ENCODE data around the gene GIGYF2.

The GIGYF2 gene

DNA sequence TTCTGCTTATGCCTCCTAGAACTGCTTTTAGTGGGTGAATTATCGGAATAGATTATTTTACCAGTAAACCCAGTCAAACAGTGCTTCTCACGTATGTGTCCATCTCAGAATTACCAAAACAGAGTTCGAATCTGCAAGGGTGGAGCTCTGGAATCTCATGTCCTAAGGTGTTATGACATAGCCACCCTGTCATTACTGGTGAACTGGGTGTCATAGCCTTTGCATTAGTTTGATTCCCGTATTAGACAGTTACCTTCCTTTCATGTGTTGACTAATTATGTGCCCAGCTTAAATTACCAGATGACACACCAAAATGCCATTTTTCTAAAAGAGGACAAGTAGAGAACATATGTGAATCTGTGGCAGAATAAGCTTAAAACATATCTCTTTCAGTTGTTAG lies 94.4 kb downstream of the GIGYF2 start:
- Mint-ChIP-seq H3K36me3 (ENCODE audit: low read depth) (peaks cover 53% of the 10 kb centered on the region), H3K27me3 (ENCODE audit: low read depth) (no peaks in the 10 kb centered on the region), H3K4me1 (ENCODE audit: low read depth) (no peaks in the 10 kb centered on the region), H3K9me3 (no peaks in the 10 kb centered on the region), H3K4me3 (no peak overlapping the region), H3K27ac (no peak overlapping the region)

DNA sequence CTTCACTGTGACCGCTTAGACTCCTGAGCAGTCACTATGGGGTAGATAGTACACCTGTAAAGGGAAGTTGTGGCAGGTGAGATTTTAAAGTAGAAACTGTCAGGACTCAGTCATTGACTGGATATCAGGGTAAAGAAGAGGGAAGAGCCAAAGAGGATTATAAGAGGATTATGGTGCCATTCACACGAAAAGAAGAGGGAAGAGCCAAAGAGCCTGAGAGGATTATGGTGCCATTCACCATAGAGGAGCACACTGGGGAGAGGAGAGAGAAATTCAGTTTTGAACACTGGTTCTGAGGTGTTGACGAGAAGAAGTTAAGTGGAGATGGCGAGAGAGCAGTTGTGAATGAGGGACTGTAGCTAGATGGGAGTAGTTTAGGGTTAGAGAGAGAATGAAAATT lies 96.1 kb downstream of the GIGYF2 start:
- Mint-ChIP-seq H3K27me3 (ENCODE audit: low read depth) (no peaks in the 10 kb centered on the region), H3K36me3 (ENCODE audit: low read depth) (peaks cover 46% of the 10 kb centered on the region), H3K4me1 (ENCODE audit: low read depth) (no peaks in the 10 kb centered on the region), H3K9me3 (no peaks in the 10 kb centered on the region), H3K27ac (no peak overlapping the region), H3K4me3 (no peak overlapping the region)

DNA sequence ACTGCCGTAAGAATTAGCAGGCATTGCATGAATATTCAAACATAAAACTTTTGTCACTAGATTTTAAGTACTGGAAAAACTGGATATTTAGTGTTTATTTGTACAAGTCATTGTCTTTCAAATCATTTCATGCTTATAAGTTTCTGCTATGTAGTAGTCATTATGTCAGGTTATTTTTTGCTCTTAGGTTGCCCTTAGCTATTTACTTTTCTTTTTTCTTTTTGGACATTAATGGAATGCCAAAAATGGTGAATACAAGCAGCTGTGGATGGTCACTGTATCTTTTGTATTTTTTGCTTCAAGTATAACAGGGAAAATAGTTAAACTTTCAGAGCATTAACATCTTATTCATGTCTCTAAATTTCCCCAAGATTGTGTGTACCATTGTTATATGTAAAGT lies 97.8 kb downstream of the GIGYF2 start:
- Mint-ChIP-seq H3K4me3 (no peak overlapping the region), H3K36me3 (ENCODE audit: low read depth) (peaks cover 38% of the 10 kb centered on the region), H3K4me1 (ENCODE audit: low read depth) (no peaks in the 10 kb centered on the region), H3K9me3 (no peaks in the 10 kb centered on the region), H3K27me3 (ENCODE audit: low read depth) (no peaks in the 10 kb centered on the region), H3K27ac (no peak overlapping the region)

DNA sequence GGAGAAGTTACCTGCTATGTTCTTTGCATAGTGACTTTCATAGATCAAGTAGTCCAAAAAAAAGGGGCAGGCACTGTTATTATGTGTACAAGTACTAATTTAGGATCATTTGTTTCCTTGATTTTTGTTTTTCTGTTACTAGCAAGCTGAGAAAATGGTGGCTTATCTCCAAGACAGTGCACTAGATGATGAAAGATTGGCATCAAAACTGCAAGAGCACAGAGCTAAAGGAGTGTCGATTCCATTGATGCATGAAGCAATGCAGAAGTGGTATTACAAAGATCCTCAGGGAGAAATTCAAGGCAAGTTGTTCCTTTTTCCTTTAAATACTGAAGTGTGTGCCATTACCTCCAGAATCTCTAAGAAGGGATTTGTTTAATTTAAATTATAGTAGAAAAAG lies 98.8 kb downstream of the GIGYF2 start:
- Mint-ChIP-seq H3K4me3 (no peak overlapping the region), H3K36me3 (ENCODE audit: low read depth) (peaks cover 39% of the 10 kb centered on the region), H3K27me3 (ENCODE audit: low read depth) (no peaks in the 10 kb centered on the region), H3K9me3 (no peaks in the 10 kb centered on the region), H3K4me1 (ENCODE audit: low read depth) (no peaks in the 10 kb centered on the region), H3K27ac (no peak overlapping the region)

DNA sequence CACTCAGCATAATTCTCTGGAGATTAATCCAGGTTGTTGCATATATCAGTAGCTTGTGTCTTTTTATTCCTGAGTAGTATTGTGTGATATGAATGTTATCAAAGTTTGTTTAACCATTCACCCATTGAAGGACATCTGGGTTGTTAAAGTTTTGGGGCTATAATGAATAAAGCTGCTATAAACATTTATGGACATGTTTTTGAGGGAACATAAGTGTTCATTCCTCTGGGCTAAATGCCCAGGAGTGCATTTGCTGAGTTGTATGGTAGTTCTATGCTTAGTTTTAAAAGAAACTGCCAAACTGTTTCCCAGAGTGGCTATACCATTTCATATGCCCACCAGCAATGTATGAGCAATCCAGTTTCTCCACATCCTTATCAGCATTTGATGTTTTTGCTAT lies 101.1 kb downstream of the GIGYF2 start:
- Mint-ChIP-seq H3K27ac (no peak overlapping the region), H3K36me3 (ENCODE audit: low read depth) (peaks cover 45% of the 10 kb centered on the region)

DNA sequence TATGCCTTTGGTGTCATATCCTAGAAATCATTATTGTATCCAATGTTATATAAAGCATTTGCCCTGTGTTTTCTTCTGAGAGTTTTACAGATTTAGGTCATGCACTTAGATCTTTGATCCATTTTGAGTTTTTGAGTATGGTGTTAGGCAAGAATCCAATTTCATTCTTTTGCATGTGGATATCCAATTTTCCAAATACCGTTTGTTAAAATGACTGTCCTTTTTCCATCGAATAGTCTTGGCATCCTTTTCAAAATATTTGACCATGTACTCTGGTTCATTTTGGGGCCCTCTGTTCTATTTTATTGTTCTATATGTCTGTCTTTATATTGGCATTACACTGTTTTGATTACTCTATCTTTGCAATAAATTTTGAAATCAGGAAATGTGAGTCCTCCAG lies 103.0 kb downstream of the GIGYF2 start:
- Mint-ChIP-seq H3K27ac (no peak overlapping the region), H3K4me1 (ENCODE audit: low read depth) (no peaks in the 10 kb centered on the region), H3K27me3 (ENCODE audit: low read depth) (no peaks in the 10 kb centered on the region), H3K4me3 (no peak overlapping the region), H3K9me3 (peaks cover 12% of the 10 kb centered on the region), H3K36me3 (ENCODE audit: low read depth) (peaks cover 49% of the 10 kb centered on the region)

More for the DNA sequence above, 101.1 kb downstream of the GIGYF2 start:
- no peaks in the 10 kb centered on the region for H3K4me1 Mint-ChIP-seq (ENCODE audit: low read depth)
- no peaks in the 10 kb centered on the region for H3K27me3 Mint-ChIP-seq (ENCODE audit: low read depth)
- peaks cover 12% of the 10 kb centered on the region for H3K9me3 Mint-ChIP-seq
- no peak overlapping the region for H3K4me3 Mint-ChIP-seq

DNA sequence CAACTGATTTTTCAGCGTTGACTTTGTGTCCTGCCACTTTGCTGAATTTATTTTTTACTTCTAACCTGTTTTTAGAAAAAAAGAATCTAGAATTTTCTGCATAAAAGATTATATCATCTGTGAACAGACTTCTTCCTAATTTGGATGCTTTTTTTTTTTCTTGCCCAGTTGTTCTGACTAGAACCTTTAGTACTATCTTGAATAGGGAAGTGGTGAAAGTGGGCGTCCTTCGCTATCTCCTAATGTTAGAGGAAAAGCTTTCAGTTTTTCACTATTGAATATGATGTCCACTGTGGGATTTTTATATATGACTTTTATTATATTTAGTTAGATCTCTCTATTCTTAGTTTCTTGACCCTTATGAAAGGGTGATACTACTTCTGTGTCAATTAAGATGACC lies 105.0 kb downstream of the GIGYF2 start:
- Mint-ChIP-seq H3K27ac (no peak overlapping the region), H3K9me3 (peaks cover 12% of the 10 kb centered on the region), H3K27me3 (ENCODE audit: low read depth) (no peaks in the 10 kb centered on the region), H3K36me3 (ENCODE audit: low read depth) (peaks cover 51% of the 10 kb centered on the region), H3K4me1 (ENCODE audit: low read depth) (no peaks in the 10 kb centered on the region), H3K4me3 (no peak overlapping the region)

DNA sequence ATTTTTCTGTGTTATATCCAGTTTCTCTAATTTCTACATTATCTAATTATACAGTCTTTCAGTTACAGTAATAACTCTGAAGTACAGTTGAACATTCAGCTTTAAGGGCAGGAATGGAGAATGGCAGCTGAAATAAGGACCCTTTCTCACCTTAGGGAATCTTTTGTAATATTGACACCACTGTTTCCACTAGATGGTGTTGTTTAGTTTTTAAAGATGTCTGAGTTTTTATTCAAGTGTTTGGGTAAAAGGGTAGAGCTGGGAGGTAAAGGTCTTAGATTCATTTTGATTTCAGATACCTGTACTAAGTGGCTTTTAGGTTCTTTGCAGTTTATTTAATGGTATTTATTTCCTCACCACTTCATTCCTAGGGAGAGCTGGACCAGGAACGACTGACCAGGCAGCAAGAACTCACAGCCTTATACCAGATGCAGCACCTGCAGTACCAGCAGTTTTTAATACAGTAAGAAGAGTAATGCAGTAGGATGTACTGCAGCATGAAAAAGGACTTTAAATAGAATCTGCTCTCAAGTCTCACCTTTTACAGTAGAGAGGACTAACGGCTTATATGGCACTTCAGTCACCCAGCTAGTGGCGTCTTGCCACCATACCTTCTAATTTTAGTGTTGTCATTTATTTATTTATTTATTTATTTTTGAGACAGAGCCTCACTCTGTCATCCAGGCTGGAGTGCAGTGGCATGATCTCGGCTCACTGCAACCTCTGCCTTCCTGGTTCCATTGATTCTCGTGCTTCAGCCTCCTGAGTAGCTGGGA lies 112.4 kb downstream of the GIGYF2 start:
- H3K27ac Mint-ChIP-seq = no peak overlapping the region
- H3K4me3 Mint-ChIP-seq = no peak overlapping the region

DNA sequence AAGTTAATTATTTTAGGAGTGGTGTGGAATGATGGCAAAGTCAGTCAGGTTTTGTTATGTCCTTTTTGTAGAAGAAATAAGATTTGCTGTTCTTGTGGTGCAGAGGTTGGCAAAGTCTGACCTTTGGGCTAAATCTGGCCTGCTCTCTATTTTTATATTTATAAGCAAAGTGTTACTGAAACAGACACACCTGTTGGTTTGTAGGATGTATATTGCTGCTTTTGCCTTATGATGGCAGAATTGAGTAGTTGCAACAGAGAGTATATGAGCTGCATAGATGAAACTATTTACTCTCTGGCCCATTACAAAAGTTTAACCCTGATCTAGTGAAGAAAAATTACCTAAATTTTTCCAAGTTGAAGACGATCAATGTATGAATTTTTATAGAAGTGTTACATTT lies 113.3 kb downstream of the GIGYF2 start:
- Mint-ChIP-seq H3K27me3 (ENCODE audit: low read depth) (no peaks in the 10 kb centered on the region), H3K9me3 (no peaks in the 10 kb centered on the region), H3K36me3 (ENCODE audit: low read depth) (peaks cover 27% of the 10 kb centered on the region), H3K27ac (no peak overlapping the region), H3K4me3 (no peak overlapping the region), H3K4me1 (ENCODE audit: low read depth) (peaks cover 3% of the 10 kb centered on the region)

More for the DNA sequence above, 112.4 kb downstream of the GIGYF2 start:
- Mint-ChIP-seq H3K36me3 (ENCODE audit: low read depth) (peaks cover 34% of the 10 kb centered on the region), H3K4me1 (ENCODE audit: low read depth) (peaks cover 3% of the 10 kb centered on the region), H3K9me3 (no peaks in the 10 kb centered on the region), H3K27me3 (ENCODE audit: low read depth) (no peaks in the 10 kb centered on the region)

DNA sequence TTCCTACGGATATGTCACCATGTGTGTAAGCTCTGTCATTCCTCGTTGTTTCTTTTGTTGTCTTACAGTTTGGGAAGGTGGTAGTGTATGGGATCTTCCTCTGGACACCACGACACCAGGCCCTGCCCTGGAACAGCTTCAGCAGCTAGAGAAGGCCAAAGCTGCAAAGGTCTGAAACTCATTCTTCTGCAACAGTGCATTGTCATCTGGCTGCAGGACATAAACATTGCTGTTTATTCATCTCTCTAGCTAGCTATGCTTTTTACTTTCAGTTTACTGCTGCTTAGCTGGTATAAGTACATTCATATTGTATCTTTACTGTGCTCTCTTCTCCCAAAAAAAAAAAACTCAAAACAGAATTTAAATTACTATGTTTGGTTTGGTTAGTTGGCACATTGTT lies 118.4 kb downstream of the GIGYF2 start:
- Mint-ChIP-seq H3K27ac (no peak overlapping the region), H3K27me3 (ENCODE audit: low read depth) (no peaks in the 10 kb centered on the region), H3K4me3 (no peak overlapping the region), H3K4me1 (ENCODE audit: low read depth) (peaks cover 4% of the 10 kb centered on the region), H3K9me3 (no peaks in the 10 kb centered on the region), H3K36me3 (ENCODE audit: low read depth) (peaks cover 43% of the 10 kb centered on the region)

DNA sequence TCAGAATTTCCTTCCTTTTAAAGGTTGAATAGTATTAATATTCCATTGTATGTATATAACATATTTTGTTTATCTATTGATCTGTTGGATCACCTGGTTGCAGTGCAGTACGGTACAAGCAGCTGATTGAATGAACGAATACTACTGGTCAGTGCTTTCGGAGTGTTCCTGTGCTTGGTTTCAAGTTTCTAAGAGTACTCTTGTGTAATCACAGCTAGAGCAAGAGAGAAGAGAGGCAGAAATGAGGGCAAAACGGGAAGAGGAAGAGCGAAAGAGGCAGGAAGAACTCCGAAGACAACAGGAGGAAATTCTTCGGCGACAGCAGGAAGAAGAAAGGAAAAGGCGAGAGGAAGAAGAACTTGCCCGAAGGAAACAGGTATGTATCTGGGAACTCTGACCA lies 119.5 kb downstream of the GIGYF2 start:
- H3K9me3 Mint-ChIP-seq = no peaks in the 10 kb centered on the region
- no peak overlapping the region for H3K27ac Mint-ChIP-seq
- peaks cover 42% of the 10 kb centered on the region for H3K36me3 Mint-ChIP-seq (ENCODE audit: low read depth)
- H3K4me3 Mint-ChIP-seq = no peak overlapping the region
- peaks cover 2% of the 10 kb centered on the region for H3K4me1 Mint-ChIP-seq (ENCODE audit: low read depth)
- no peaks in the 10 kb centered on the region for H3K27me3 Mint-ChIP-seq (ENCODE audit: low read depth)

DNA sequence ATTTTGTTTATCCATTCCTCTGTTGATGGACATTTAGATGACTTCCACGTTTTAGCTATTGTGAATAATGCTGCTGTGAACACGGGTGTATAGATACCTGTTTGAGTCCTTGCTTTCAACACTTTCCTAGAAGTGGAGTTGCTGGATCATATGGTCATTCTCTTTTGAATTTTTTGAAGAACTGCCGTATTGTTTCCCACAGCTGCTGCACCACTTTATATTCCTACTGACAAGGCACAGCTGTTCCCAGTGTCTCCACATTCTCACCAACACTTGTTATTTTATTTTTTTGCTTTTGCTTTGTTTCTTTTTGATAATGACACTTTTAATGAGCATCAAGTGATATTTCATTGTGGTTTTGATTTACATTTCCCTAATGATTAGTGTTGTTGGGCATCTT lies 120.6 kb downstream of the GIGYF2 start:
- H3K4me3 Mint-ChIP-seq = no peak overlapping the region
- no peaks in the 10 kb centered on the region for H3K27me3 Mint-ChIP-seq (ENCODE audit: low read depth)
- peaks cover 42% of the 10 kb centered on the region for H3K36me3 Mint-ChIP-seq (ENCODE audit: low read depth)
- H3K4me1 Mint-ChIP-seq (ENCODE audit: low read depth) = peaks cover 3% of the 10 kb centered on the region
- H3K9me3 Mint-ChIP-seq = no peaks in the 10 kb centered on the region
- H3K27ac Mint-ChIP-seq = no peak overlapping the region

DNA sequence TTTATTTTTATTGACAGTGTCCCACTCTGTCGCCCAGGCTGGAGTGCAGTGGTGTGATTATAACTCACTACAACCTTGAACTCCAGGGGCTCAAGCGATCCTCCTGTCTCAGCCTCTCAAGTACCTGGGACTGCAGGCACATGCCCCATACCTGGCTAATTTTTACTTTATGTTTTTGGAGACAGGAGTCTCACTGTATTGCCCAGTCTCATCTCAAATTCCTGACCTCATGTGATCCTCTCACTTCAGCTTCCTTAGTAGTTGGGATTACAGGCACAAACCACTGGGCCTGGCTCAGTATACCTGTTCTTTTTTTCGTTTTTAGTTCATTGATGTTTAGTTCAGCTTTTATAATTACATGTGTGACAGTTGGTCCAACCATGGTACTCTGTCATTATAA lies 132.9 kb downstream of the GIGYF2 start:
- Mint-ChIP-seq H3K4me1 (ENCODE audit: low read depth) (peaks cover 4% of the 10 kb centered on the region), H3K4me3 (no peak overlapping the region), H3K27me3 (ENCODE audit: low read depth) (no peaks in the 10 kb centered on the region), H3K9me3 (peaks cover 4% of the 10 kb centered on the region), H3K27ac (no peak overlapping the region), H3K36me3 (ENCODE audit: low read depth) (peaks cover 46% of the 10 kb centered on the region)

DNA sequence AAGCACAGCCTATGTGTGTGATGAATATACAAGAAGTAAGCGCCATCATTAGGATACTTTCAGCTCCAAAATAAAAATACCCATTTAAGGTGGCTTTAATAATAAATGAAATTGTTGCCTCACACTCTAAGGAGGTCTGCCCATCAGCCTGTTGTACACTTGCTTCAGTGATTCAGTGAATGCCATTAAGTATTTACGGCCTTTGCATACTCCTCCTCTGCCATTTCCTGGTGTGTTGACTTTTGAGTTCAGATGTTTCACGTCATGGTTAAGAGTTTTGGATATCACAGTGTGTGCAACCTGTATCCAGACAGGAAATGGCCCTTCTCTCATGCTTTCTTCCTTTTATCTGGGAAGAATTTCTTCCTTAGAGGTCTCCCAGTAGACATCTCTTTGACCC lies 134.4 kb downstream of the GIGYF2 start:
- H3K27me3 Mint-ChIP-seq (ENCODE audit: low read depth) = no peaks in the 10 kb centered on the region
- H3K4me3 Mint-ChIP-seq = no peak overlapping the region
- H3K36me3 Mint-ChIP-seq (ENCODE audit: low read depth) = peaks cover 32% of the 10 kb centered on the region
- peaks cover 4% of the 10 kb centered on the region for H3K4me1 Mint-ChIP-seq (ENCODE audit: low read depth)
- H3K9me3 Mint-ChIP-seq = no peaks in the 10 kb centered on the region
- no peak overlapping the region for H3K27ac Mint-ChIP-seq

DNA sequence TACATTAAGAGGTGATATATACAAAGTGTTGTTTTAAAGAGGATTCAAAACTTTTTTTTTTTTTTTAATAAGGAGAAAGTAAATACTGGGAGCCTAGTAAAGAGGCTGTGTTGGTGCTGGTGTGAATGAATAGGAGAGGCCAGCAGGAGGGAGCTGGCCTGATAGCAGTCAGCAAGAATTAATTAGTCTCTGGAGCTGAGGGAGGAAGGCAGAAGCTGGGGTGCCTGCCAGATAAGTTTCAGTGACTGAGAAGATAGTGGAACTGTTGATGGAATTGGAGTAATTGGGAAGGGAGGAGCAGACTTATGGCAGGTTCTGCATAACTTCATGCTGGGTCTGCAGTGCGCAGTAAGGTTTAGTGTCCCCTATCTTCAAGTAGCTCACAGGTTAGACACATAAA lies 136.7 kb downstream of the GIGYF2 start:
- no peaks in the 10 kb centered on the region for H3K9me3 Mint-ChIP-seq
- no peak overlapping the region for H3K27ac Mint-ChIP-seq
- H3K27me3 Mint-ChIP-seq (ENCODE audit: low read depth) = no peaks in the 10 kb centered on the region
- no peak overlapping the region for H3K4me3 Mint-ChIP-seq
- peaks cover 33% of the 10 kb centered on the region for H3K36me3 Mint-ChIP-seq (ENCODE audit: low read depth)
- peaks cover 22% of the 10 kb centered on the region for H3K4me1 Mint-ChIP-seq (ENCODE audit: low read depth)

All from T-helper 1 cell treated with Interleukin-12 subunit alpha and Interleukin-12 subunit beta and Interleukin-4 antibody, amounts not matched to agents 30 μg/mL and 1 μg/mL, for 36 hours (primary cell).